Posterior vena cava (tissue), 2 donors: Measurements from ENCODE around the gene SEMA6D. TPM values are rescaled to one million over a fixed set of nuclear protein-coding genes. Genes with fewer than 3 reads are reported as not detected.

ENCODE experiments used
- DNase-seq: peaks from one replicate; pipeline ENCODE4 v3.0.0-alpha.2; 2020; ENCODE audit warnings: low spot score
- intact Hi-C, 2 donors: fragments of 100-400 bp; cut with DNase I; formaldehyde crosslinking; loops; one replicate each; pipeline versions ENCODE4 v1.14.1 to v1.14.2; 2022 to 2023
- long read RNA-seq, 2 donors: library from polyadenylated mRNA; unstranded; transcript quantifications; one replicate each; pipeline ENCODE4 v2.0.0, GENCODE V29; 2020 to 2021
- total RNA-seq, 2 donors: library from RNA; stranded (reverse); fragmentation: NEBNext Ultra II Directional; extraction: Animal tissue kit (Norgen Biotek cat#: 25700); gene quantifications; one replicate each; pipeline ENCODE4 v1.2.1, GENCODE V29; 2021
- donor health status: DM: yes; HTN: yes; CAD: no.
- donor health status: DM: yes; HTN: yes; CAD: no.

The SEMA6D gene
- total RNA-seq, result 1 to 10 TPM; 3.6 to 7.5 TPM
- long read RNA-seq, donor 1, partial matches to known transcripts, result 0 of 4 reads
- long read RNA-seq, donor 1, other reads (novel, unspliced or antisense), result 3 of 4 reads
- long read RNA-seq, donor 2, partial matches to known transcripts, result 0 of 2 reads
- long read RNA-seq, donor 2, other reads (novel, unspliced or antisense), result 2 of 2 reads

- intact Hi-C loops, result no loop called here
- peak; percentile 88 for DNase-seq
These were observed at the start of gene SEMA6D for GRCh38 chr15:47717036-47717612. Gene SEMA6D (plus strand): TSS chr15:47717505. CDS start chr15:47759799, 42,294 bp downstream.

DNA sequence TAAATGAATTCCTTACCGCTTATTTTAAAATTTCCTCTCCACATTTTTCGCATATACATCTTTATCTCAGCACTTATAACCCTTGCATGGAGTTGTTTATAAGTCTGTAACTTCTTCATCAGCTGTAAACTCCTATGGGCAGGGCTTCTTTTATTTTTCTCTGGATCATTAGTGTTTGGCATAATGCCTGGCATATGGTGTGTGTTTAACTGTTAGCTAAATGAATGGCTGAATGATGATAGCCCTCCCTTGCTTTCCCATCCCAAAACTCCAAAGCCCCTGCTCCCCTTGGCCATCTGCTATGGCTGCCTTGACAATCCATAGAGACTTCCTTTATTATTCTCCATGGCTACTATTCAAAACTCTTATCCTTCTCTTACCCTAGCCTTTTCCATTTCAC, 48.1 kb upstream of the SEMA6D start:
- DNase-seq, result no peak
- intact Hi-C loops, result no loop called here

DNA sequence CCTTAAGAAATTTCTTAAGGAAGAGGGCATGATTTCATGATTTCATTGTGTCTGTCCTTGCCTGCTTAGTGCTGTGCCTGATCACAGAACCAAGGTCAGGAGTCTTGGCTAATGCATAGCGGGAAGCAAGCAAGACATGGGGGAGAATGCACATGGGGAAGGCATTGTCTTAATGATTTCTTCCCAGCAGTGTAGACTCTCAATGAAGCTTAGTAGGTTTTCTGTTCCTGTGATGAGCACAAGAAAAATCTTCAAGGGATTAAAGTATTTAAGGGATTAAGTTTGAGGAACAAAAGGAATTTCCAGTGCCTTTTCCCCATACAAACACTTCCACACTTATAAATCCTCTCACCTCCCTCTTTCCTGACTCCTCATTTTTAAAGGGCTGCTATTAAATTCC, 46.9 kb upstream of the SEMA6D start:
- DNase-seq, result no peak
- intact Hi-C loops, result loop anchor here in 1 of 2 donors (10.0 kb wide), 1 partner anchor 56 kb away; no protein-coding TSS in a partner anchor

- DNase-seq, result no peak
- intact Hi-C loops, result loop anchor here in 1 of 2 donors (10.0 kb wide), 1 partner anchor 58 kb away; no protein-coding TSS in a partner anchor
These were observed 44.0 kb upstream of the SEMA6D start for GRCh38 chr15:47673232-47673761.

- intact Hi-C loops, result loop anchor here in 1 of 2 donors (10.0 kb wide), 1 partner anchor 60 kb away; no protein-coding TSS in a partner anchor
- DNase-seq, result no peak
These were observed 42.6 kb upstream of the SEMA6D start for GRCh38 chr15:47674586-47675232.

GRCh38 chr15:47675735-47676134, 41.6 kb upstream of the SEMA6D start:
- DNase-seq, result no peak
- intact Hi-C loops, result loop anchor here in 1 of 2 donors (10.0 kb wide), 1 partner anchor 61 kb away; no protein-coding TSS in a partner anchor

DNA sequence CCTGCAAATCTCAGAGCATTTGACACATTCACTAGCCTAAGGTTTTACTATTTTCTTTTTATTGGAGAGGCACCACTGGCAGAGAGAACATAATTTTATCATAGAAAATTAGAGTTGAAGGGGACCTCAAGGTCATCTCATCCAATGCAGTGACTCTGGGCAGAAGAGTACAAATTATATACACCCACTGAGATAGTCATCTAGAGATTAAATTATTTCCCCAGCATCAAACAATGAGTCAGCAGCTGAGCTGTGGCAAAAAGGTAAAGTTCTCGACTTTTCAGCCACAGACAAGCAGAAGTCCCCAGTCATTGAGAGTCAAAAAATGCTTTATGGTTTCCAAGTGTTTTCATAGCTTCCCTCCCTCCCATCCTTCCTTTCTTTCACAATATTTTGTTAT, 39.3 kb upstream of the SEMA6D start:
- no peak for DNase-seq
- intact Hi-C loops, result loop anchor here in 1 of 2 donors (10.0 kb wide), 1 partner anchor 63 kb away; no protein-coding TSS in a partner anchor

DNA sequence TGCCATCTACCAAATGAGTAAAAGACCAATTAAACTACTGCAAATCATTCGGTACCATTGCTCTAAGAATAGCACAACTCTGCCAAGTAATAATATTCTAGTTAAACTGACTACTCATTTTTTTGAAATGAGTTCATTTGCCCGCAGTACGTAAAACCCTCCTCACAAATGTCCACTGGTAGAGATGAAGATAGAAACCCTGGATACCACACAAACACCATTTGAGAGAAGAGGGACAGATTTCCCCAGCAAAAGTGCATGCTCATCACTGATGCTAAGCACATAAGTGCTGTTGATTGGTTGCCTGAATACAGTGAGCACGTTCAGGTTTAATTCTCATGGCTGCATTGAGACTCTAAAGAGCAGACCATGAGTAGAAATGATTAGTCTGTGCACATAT, 34.6 kb upstream of the SEMA6D start:
- intact Hi-C loops, result no loop called here
- no peak for DNase-seq

- intact Hi-C loops, result no loop called here
- no peak for DNase-seq
These were observed 32.0 kb upstream of the SEMA6D start for GRCh38 chr15:47685141-47685870.

GRCh38 chr15:47688573-47689086, 28.7 kb upstream of the SEMA6D start:
- no peak for DNase-seq
- intact Hi-C loops, result no loop called here

GRCh38 chr15:47689660-47690059, 27.6 kb upstream of the SEMA6D start:
- no peak for DNase-seq
- intact Hi-C loops, result no loop called here

DNA sequence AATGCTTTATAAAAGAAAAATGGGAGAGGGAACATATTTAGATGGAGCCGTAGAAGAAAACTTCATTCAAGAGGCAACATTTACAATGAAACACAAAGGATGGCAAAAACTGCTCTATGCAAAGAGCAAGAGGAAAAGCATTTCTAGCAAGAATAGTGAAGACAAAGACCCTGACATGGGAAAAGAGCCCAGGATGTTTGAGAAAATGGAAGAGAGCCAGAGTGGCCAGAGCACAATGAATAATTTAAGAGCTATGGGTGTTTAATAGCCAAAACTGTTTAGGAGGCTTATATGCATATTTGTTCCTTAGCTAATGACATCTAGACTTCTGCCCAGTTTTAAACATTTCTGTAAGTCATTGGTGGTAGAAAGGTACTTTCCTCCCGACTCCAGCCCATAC, 25.4 kb upstream of the SEMA6D start:
- intact Hi-C loops, result no loop called here
- no peak for DNase-seq

GRCh38 chr15:47696351-47696750, 21.0 kb upstream of the SEMA6D start:
- intact Hi-C loops, result no loop called here
- DNase-seq, result no peak

DNA sequence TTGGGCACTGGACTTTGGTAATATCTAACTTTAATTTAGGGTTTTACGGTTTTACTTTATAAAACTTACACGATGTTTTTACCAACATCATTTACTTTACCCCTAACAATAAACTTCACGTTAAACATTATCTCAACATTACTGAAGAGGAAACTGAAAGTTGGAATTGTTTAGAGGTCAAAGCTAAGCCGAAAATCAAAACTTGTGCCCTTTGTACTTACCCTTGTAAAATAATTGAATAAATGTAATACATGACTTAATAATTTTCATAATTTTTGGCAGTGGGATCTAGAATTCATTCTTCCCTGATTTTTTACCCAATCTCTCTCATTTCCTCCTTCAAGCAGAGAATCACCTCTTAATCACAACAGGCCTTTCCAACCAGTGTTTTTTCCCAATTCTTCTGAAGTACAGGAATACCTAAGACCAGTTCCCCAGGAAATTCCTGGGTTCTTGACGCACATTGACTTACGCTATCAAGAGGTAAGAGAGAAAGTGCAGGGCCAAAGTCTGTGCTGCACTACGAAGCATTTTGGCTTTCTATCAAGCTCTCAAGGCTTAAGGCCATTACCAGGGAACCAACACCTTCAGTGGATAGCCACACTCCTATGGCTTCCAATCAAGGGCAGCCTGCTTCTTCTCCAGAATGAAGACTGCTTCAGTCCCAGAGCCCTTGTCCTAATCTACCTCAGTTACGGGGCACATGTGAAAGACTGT, 11.9 kb upstream of the SEMA6D start:
- intact Hi-C loops, result no loop called here
- no peak for DNase-seq

DNA sequence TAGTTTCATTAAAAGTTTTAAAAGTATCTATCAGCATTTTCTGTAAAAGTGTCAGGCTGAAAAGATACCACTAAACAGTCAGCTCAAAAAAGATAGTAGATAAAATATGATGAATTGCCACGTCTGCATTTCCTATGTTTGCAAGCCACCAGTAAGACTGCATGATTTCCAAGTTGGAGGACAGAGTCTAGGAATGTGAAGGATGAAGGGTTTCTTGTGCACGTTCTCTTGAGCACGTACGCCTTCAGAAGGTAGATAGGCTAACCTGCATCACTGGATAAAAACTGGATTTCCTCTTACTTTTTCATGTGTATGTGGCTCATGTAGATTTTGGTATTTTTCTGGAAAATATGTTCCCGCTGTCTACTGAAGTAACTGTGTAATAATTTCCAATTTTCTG, 9.9 kb upstream of the SEMA6D start:
- intact Hi-C loops, result no loop called here
- no peak for DNase-seq

DNA sequence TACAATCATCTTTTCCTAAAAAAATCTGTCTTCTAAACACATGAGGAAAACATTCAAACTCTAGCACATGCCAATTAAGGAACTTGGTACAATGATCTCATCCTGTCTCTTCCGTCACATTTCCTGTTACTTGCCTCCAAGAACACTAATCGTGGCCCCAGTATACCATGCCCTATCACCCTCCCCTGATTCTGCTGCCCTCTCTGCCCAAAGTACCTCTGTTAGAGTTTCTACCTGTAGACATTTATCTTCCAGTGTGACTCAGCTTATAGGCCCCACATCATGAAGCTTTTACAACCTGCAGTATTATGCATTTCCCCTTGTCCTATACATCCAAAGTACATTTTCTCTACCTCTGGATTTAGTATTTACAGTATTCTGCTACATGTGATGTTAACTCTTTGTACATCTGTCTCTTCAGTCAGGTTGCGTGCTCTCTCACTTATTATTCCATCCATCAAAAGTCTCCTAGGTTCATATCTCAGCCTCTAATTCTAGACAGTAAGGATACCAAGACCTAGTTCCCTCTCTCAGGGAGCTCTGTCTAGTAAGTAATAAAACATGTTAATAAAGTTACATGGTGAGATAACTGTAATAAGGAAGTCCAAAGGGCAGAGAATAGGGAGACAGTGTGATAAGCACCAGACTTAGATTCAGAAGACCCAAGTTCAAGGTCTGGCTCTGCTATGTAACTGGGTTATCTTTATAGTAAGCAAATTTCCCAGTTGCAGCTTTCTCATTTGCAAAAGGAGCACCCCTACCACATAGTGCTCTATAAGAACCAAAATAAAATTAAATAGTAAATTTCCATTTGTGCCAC, 8.9 kb upstream of the SEMA6D start:
- intact Hi-C loops, result no loop called here
- no peak for DNase-seq

DNA sequence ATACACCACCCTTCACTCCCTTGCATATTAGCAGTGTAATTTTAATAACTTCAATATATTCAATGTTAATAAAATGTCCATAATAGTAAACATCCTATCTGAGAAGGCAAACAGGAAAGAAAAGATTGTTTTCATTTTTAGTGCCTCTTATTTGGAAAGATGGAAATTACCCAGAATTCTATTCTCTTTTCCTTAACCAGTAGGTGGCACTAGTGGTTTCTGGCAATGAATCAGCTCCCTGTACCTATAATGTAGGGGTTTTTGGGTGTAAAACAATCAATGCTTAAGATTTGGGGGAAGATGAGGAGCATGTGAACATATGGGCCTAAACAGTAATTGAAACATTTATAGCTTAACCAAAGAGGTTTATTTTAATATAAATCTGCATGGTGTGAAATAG, 5.7 kb upstream of the SEMA6D start:
- intact Hi-C loops, result no loop called here
- no peak for DNase-seq

GRCh38 chr15:47715402-47715801, 1.9 kb upstream of the SEMA6D start:
- intact Hi-C loops, result no loop called here
- DNase-seq, result no peak
